ENCODE measurements around the gene MGMT.

DNA sequence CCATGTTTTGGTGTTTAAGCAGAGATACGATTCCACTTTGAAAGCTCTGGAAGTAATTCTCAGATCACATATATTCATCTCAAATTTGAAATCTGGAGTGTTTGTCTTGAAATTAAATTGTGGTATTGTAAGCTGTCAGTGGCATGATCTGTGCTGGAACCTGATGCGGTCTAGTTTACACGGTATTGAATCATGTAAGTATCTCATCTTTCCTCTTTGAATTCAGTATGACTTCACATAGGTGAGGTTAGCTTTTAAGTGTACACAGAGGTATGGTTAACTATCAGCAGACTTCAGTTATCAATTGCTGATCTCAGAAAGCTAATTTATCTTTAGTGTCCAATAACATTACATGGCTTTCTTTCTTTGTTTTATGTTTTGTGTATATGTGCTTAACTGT is 155.2 kb downstream of the MGMT start:
- TF ChIP-seq CTCF (IDR thresholded peaks at IDR 0.05; ENCODE audit: poor library complexity, severe bottlenecking) (no peak), TAF1 (IDR thresholded peaks at IDR 0.05; ENCODE audit: low read depth) (no peak), SMC3 (conservative IDR thresholded peaks at IDR 0.05; ENCODE audit: poor library complexity) (no peak), POLR2AphosphoS5 (IDR thresholded peaks at IDR 0.05) (no peak), EZH2 (IDR thresholded peaks at IDR 0.05; ENCODE audit: borderline replicate concordance, insufficient read depth, low read length, poor library complexity, severe bottlenecking) (no peak)
- TF ChIP-seq, protein P1, sequence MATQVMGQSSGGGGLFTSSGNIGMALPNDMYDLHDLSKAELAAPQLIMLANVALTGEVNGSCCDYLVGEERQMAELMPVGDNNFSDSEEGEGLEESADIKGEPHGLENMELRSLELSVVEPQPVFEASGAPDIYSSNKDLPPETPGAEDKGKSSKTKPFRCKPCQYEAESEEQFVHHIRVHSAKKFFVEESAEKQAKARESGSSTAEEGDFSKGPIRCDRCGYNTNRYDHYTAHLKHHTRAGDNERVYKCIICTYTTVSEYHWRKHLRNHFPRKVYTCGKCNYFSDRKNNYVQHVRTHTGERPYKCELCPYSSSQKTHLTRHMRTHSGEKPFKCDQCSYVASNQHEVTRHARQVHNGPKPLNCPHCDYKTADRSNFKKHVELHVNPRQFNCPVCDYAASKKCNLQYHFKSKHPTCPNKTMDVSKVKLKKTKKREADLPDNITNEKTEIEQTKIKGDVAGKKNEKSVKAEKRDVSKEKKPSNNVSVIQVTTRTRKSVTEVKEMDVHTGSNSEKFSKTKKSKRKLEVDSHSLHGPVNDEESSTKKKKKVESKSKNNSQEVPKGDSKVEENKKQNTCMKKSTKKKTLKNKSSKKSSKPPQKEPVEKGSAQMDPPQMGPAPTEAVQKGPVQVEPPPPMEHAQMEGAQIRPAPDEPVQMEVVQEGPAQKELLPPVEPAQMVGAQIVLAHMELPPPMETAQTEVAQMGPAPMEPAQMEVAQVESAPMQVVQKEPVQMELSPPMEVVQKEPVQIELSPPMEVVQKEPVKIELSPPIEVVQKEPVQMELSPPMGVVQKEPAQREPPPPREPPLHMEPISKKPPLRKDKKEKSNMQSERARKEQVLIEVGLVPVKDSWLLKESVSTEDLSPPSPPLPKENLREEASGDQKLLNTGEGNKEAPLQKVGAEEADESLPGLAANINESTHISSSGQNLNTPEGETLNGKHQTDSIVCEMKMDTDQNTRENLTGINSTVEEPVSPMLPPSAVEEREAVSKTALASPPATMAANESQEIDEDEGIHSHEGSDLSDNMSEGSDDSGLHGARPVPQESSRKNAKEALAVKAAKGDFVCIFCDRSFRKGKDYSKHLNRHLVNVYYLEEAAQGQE (IDR thresholded peaks at IDR 0.05; ENCODE audit: borderline replicate concordance) = no peak

All from neural cell (in vitro differentiated cells).